Osteoblast (primary cell): ENCODE results near the gene UBE2Q1. TPM values are rescaled to one million over a fixed set of nuclear protein-coding genes. Genes with fewer than 3 reads are reported as not detected.

ENCODE experiments used
- DNase-seq: peaks from one replicate; pipeline ENCODE4 v3.0.0; 2011; ENCODE audit warnings: low spot score, mixed read lengths; ENCODE audit not compliant: insufficient read length; ENCODE audit errors: missing footprints
- H2AFZ ChIP-seq: 2 replicates; pipeline ENCODE4 v1.6.0; 2011; ENCODE audit warnings: mild to moderate bottlenecking, low read length
- H3K27ac ChIP-seq: 2 replicates; pipeline ENCODE4 v1.5.1; 2011; ENCODE audit warnings: mild to moderate bottlenecking, low read depth, low read length, moderate library complexity
- H3K27me3 ChIP-seq: 2 replicates; pipeline ENCODE4 v1.6.0; 2012; ENCODE audit warnings: mild to moderate bottlenecking, control low read depth, inconsistent platforms, low read length, moderate library complexity; ENCODE audit not compliant: insufficient read depth
- H3K36me3 ChIP-seq: 2 replicates; pipeline ENCODE4 v1.5.1; 2011; ENCODE audit warnings: mild to moderate bottlenecking, low read length, control low read depth, moderate library complexity; ENCODE audit not compliant: insufficient read depth
- H3K4me1 ChIP-seq: 2 replicates; pipeline ENCODE4 v1.5.1; 2011; ENCODE audit warnings: mild to moderate bottlenecking, low read length, control low read depth, moderate library complexity; ENCODE audit not compliant: insufficient read depth
- H3K4me2 ChIP-seq: 2 replicates; pipeline ENCODE4 v1.6.0; 2011; ENCODE audit warnings: mild to moderate bottlenecking, low read length; ENCODE audit not compliant: insufficient read depth
- H3K4me3 ChIP-seq: fragments of 200-600 bp; sonication (generic); 3 replicates; pipeline ENCODE4 v1.5.1; 2012; ENCODE audit warnings: mild to moderate bottlenecking, low read length, inconsistent platforms; ENCODE audit not compliant: insufficient read depth
- H3K79me2 ChIP-seq: 2 replicates; pipeline ENCODE4 v1.6.0; 2012; ENCODE audit warnings: mild to moderate bottlenecking, low read length, control low read depth, inconsistent platforms; ENCODE audit not compliant: insufficient read depth
- H3K9me3 ChIP-seq: 2 replicates; pipeline ENCODE4 v1.5.1; 2011; ENCODE audit warnings: low read depth, low read length, control low read depth
- H4K20me1 ChIP-seq: 2 replicates; pipeline ENCODE4 v1.6.0; 2012; ENCODE audit warnings: mild to moderate bottlenecking, low read length, control low read depth; ENCODE audit not compliant: insufficient read depth
- total RNA-seq: library from RNA; depleted of rRNA; stranded (reverse); fragments of >200 nt; gene quantifications from 2 replicates; pipeline ENCODE4 v1.2.3, GENCODE V29; 2012
- TF ChIP-seq, protein P1 (sequence below): IDR thresholded peaks from 2 replicates; pipeline ENCODE4 v1.5.1; 2011; ENCODE audit warnings: mild to moderate bottlenecking, low read depth, low read length, moderate library complexity; ENCODE audit errors: extremely low read depth

Gene UBE2Q1
- total RNA-seq, 1 donor = 27.9 TPM

DNA sequence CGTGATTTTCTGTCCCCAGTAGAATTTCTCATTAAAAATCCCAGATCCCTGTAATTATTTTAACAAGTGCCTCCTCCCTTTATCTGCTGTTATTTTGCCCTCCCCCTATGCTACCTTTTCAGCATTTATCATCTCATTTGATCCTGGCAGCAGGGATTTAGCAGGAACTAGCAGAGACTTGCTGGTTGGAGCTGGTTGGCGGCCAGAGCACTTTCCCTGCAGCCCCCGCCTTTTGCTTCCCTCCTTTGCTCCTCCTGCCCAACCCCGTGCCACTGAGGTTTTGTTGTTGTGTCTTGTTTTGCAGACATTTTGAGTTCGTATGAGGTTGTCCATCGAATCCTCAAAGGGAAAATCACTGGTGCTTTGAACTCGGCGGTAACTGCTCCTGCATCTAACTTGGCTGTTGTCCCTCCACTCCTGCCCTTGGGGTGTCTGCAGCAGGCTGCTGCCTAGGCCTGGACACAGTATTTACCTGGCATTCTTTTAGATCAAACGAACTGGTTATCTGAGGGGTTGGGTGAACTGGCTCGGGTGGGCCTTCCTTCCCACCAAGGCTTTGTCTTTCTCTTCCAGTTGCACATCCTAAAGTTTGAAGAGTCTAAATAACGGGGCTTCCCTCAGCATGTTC lies 11.2 kb downstream of the UBE2Q1 start:
- no peak for DNase-seq
- H4K20me1 ChIP-seq = peaks cover 11% of the 10 kb centered on the region
- TF ChIP-seq, protein P1, sequence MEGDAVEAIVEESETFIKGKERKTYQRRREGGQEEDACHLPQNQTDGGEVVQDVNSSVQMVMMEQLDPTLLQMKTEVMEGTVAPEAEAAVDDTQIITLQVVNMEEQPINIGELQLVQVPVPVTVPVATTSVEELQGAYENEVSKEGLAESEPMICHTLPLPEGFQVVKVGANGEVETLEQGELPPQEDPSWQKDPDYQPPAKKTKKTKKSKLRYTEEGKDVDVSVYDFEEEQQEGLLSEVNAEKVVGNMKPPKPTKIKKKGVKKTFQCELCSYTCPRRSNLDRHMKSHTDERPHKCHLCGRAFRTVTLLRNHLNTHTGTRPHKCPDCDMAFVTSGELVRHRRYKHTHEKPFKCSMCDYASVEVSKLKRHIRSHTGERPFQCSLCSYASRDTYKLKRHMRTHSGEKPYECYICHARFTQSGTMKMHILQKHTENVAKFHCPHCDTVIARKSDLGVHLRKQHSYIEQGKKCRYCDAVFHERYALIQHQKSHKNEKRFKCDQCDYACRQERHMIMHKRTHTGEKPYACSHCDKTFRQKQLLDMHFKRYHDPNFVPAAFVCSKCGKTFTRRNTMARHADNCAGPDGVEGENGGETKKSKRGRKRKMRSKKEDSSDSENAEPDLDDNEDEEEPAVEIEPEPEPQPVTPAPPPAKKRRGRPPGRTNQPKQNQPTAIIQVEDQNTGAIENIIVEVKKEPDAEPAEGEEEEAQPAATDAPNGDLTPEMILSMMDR = no peak
- H3K79me2 ChIP-seq = no peaks in the 10 kb centered on the region
- H3K27me3 ChIP-seq = peaks cover 10% of the 10 kb centered on the region
- no peak overlapping the region for H2AFZ ChIP-seq
- peaks cover 35% of the 10 kb centered on the region for H3K36me3 ChIP-seq
- H3K4me3 ChIP-seq = no peak overlapping the region
- H3K4me2 ChIP-seq = no peak overlapping the region
- peaks cover 5% of the 10 kb centered on the region for H3K4me1 ChIP-seq
- H3K27ac ChIP-seq = no peak overlapping the region
- no peaks in the 10 kb centered on the region for H3K9me3 ChIP-seq

DNA sequence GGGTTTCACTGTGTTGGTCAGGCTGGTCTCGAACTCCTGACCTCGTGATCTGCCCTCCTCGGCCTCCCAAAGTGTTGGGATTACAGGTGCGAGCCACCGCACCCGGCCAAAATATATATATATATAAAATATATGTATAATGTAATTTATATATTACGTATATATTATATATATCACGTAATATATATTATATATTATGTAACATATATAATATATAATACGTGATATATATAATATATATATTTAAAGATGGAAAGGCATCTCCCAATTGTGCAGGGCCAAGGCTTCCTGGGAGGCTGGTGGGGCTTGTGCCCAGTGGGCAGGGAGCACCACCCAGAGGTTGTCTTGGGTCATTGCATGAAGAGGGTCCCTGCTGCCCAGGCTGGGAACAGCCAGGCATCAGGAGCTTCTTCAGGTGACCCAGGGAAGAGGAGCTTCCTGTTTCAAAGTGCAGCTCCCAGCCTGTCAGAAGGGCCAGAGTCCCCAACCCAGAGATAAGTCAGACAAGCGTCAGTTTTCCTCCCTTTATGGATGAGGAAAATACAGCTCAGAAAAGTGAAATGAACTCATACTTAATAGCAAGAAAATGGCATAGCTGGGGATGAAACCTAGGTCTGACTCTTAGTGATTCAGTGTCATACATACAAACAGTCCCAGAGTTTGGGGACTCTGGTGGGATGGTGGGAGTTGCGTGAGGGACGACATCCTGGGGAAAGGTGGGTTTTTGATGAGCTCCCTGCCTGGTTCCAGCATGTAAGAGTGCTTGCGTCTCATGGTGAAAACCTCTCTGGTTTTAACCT lies 12.0 kb downstream of the UBE2Q1 start:
- Histone ChIP-seq H4K20me1 (peaks cover 11% of the 10 kb centered on the region), H3K36me3 (peaks cover 27% of the 10 kb centered on the region), H3K9me3 (no peaks in the 10 kb centered on the region), H3K4me3 (no peak overlapping the region), H3K27me3 (peaks cover 13% of the 10 kb centered on the region), H3K4me2 (no peak overlapping the region), H3K79me2 (no peaks in the 10 kb centered on the region), H3K4me1 (peaks cover 5% of the 10 kb centered on the region), H2AFZ (no peak overlapping the region), H3K27ac (no peak overlapping the region)
- TF ChIP-seq, protein P1 = peak; percentile 72
- peak; percentile 94 for DNase-seq

DNA sequence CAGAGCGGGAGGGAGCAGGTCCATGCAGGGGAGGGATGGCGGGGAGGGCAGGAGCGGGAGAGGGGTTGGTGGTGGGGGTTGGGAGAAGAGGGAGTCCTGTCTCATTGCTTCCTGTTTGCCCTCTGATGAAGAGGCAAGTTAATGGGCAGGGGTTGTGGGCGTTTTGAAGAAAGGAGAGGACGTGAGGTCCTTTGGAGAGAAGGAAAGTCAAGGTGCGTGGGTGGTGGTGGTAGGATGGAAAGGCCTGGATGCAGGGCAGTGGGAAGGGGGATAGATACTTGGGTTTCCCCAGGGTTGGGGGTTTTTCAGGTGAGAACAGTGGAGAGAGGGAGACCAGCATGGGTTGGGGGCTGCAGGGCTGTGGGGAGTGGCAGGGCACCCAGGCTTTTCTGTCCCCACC lies 17.2 kb downstream of the UBE2Q1 start:
- Histone ChIP-seq H4K20me1 (no peaks in the 10 kb centered on the region), H2AFZ (no peak overlapping the region), H3K4me1 (no peaks in the 10 kb centered on the region), H3K4me2 (no peak overlapping the region), H3K79me2 (no peaks in the 10 kb centered on the region), H3K4me3 (no peak overlapping the region), H3K9me3 (no peaks in the 10 kb centered on the region), H3K27me3 (peaks cover 41% of the 10 kb centered on the region), H3K36me3 (no peaks in the 10 kb centered on the region), H3K27ac (no peak overlapping the region)
- TF ChIP-seq, protein P1 = no peak
- no peak for DNase-seq
